Epithelial cell of proximal tubule (primary cell): ENCODE data around the gene TRMT112. TPM values are rescaled to one million over a fixed set of nuclear protein-coding genes. Genes with fewer than 3 reads are reported as not detected.

Experiments
- DNase-seq: peaks from one replicate; pipeline ENCODE4 v3.0.0-alpha.2; 2011; ENCODE audit warnings: low read depth
- H3K4me3 ChIP-seq: 2 replicates; pipeline ENCODE4 v1.5.1; 2011; ENCODE audit warnings: low read depth, mild to moderate bottlenecking, low read length
- total RNA-seq: library from RNA; depleted of rRNA; stranded (reverse); fragments of >200 nt; gene quantifications from 2 replicates; pipeline ENCODE4 v1.2.3, GENCODE V29; 2015
- TF ChIP-seq, protein P1 (sequence below): conservative IDR thresholded peaks from 2 replicates; pipeline ENCODE4 v1.5.1; 2012; ENCODE audit warnings: low read depth, mild to moderate bottlenecking, low read length

The TRMT112 gene
- total RNA-seq, 1 donor from 2014 or later = 470 TPM

DNA sequence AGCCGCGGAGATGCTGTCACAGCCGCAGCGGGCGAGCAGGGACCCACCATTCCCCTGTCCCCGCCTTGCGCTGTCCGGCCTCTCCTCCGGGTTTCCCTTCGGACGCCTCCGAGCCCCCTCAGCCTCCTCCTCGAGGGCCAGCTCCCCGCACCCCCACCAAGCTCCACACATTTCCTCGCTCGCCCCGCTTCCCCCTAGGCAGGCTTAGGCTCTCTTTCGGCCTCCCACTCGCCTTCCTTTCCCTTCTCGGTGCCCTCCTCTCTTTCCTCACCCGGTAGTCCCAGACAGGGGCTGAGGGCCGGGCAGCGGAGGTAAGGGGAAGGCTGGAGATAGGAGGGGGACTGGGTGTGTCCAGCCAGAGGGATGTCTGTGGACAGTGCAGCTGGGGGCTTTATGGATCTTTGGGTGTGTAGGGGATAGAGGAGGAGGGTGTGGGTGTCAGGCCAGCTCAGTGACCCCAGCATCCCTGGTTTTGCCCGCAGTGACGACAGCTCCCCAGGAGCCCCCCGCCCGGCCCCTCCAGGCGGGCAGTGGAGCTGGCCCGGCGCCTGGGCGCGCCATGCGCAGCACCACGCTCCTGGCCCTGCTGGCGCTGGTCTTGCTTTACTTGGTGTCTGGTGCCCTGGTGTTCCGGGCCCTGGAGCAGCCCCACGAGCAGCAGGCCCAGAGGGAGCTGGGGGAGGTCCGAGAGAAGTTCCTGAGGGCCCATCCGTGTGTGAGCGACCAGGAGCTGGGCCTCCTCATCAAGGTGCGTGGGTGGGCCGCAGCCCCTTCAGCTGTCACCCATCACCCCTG lies 24.7 kb downstream of the TRMT112 start:
- DNase-seq = no peak
- TF ChIP-seq, protein P1, sequence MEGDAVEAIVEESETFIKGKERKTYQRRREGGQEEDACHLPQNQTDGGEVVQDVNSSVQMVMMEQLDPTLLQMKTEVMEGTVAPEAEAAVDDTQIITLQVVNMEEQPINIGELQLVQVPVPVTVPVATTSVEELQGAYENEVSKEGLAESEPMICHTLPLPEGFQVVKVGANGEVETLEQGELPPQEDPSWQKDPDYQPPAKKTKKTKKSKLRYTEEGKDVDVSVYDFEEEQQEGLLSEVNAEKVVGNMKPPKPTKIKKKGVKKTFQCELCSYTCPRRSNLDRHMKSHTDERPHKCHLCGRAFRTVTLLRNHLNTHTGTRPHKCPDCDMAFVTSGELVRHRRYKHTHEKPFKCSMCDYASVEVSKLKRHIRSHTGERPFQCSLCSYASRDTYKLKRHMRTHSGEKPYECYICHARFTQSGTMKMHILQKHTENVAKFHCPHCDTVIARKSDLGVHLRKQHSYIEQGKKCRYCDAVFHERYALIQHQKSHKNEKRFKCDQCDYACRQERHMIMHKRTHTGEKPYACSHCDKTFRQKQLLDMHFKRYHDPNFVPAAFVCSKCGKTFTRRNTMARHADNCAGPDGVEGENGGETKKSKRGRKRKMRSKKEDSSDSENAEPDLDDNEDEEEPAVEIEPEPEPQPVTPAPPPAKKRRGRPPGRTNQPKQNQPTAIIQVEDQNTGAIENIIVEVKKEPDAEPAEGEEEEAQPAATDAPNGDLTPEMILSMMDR = no peak
- H3K4me3 ChIP-seq = no peak overlapping the region

DNA sequence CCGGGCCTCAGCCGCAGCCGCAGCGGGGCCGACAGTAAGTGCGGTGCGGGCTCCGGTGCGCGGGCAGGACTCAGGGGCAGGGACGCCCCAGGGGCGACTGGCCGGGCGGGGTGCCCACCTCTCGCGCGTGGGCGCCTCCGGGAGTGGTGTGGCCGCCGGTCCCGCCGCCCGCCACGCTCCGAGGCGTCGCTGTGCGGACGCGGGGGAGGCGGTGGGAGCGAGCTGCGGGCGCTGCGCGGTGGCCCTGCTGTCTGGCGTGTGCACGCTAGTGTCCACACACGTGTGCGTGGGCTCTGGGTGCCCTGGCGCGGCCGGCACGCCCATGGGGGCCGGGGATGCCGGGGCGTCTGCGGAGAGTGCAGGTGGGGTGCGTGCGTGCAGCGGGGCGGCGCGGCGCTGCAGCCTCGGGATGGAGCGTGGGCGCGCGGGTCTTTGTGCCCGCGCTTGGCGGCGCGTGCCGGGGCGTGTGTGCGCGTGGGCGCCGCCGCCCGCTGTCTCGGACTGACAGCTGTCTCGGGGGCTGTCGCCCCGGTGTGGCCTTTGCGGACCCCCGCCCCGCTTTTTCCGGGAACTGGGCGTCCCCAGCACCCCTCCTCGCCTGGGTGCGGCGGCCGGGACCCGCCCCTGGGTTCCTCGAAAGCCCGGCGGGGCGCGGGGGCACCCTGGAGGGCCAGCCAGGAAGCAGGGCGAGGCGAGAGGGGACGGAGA lies 25.5 kb downstream of the TRMT112 start:
- DNase-seq = no peak
- TF ChIP-seq, protein P1 = no peak
- no peak overlapping the region for H3K4me3 ChIP-seq

DNA sequence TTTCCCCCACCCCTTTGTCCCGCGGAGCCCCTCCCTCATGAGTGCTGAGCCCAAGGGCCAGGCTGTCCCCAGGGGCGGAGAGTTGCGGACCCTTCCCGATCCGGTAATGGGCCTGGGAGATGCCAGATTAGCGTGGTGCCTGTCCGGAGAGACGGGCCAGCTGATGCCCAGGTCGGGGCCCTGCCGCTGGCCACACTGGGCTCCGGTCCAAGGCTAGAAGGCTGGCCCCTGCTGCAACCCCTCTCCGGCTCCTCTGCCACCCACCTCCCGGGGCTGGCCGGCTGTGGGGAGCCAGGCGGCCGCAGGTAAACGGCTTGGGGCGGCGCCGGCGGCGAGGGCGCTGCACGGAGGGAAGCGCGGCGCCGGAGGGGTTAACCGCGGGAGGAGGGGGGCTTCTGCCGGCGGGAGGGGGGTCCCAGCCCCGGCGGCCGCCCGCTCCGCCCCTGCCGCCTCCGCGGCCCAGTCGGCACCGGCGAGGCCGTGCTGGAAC lies 26.1 kb downstream of the TRMT112 start, which contains the start of gene KCNK4:
KCNK4 (plus strand) TSS at position 41 of the 490 bp plus-strand sequence. CDS start 1,717 bp downstream, outside the sequence.
- DNase-seq = no peak
- TF ChIP-seq, protein P1 = no peak
- H3K4me3 ChIP-seq = no peak within 1 kb of the TSS

DNA sequence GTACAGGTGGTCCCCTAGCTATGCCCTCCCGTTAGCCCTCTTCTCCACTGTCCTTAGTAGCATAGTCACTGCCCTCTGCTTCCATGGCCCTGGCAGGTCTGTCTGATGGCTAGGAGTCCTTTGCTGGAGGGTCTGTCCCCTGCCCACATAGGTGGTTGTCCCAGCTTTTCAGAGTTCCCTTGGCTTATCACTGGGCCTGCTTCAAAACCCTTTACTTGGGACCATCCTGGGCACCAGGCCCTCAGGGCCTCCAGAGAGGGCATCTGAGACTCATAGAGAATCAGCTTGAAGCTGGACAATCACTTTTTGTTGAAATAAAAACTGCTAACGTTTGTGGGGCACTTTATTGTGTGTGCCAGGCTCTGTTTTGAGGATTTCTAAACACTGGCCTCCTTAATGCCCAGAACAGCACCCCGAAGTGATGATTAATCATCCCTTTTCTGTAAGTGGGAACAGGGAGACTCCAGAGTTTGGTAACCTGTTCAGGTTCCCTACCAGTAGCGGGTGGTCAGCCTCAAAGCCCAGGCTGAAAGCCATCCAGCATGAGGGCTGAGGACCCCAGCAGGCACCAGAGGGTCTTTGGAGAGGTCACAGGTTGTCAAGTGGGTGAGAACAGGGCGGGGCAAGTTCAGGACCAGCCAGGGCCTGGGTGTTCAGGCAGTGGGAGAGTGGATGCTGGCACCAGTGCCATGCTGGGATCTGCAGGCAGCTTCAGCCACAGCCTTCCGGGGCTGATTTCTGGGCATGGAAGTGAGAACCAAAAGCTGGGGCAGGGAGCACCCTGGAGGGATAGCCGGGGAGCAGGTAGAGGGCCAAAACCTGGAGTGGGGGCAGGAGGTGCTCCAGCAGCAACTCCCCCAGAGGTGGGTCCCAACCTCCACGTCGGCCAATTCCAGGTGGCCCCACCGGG lies 26.8 kb downstream of the TRMT112 start:
- no peak overlapping the region for H3K4me3 ChIP-seq
- TF ChIP-seq, protein P1 = no peak
- no peak for DNase-seq

DNA sequence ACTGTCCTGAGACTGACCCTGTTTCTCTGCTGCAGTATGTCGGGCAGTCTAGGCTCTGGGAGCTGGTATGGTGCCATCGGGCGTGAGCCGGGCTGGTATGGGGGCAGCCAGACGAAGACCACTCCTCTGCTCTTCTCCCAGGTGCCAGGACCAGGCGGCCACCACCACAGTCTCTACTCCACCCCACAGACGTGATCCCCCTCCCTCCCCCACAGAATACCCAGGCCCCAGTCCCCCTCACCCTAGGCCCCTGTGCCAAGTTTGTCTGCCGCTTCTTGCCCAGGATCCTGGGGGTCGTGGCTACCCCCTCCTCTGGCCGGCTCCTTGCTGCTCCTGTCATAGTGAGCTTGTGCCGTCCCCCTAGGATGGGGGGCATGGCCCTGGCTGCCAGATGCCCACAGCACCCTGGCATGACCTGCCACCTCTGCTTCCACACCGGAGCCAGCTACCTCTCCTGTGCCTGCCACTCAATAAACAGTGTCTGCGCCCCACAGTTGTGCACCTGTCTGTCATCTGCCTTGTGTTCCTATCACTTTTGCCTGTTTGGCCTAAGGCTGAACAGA lies 28.3 kb downstream of the TRMT112 start:
- TF ChIP-seq, protein P1 = no peak
- no peak for DNase-seq
- no peak overlapping the region for H3K4me3 ChIP-seq

DNA sequence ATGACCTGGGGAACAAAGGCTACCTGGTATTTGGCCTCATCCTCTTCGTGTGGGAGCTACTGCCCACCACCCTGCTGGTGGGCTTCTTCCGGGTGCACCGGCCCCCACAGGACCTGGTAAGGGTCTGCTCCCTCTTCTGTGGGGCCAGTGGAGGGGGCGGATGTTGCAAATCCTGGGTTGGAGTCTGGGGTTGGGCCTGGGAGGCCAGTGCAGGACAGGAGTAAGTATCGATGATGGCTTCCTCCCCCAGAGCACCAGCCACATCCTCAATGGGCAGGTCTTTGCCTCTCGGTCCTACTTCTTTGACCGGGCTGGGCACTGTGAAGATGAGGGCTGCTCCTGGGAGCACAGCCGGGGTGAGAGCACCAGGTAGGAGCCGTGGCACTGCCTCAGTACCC lies 29.0 kb downstream of the TRMT112 start:
- TF ChIP-seq, protein P1 = no peak
- no peak for DNase-seq
- no peak overlapping the region for H3K4me3 ChIP-seq
